Bone marrow (tissue), 2 donors: ENCODE data around the gene TMEM51.

ENCODE experiments used
- DNase-seq, 2 donors: peaks; one replicate each; lab custom pipeline; 2025; lab: John Stamatoyannopoulos, UW

The TMEM51 gene

DNA sequence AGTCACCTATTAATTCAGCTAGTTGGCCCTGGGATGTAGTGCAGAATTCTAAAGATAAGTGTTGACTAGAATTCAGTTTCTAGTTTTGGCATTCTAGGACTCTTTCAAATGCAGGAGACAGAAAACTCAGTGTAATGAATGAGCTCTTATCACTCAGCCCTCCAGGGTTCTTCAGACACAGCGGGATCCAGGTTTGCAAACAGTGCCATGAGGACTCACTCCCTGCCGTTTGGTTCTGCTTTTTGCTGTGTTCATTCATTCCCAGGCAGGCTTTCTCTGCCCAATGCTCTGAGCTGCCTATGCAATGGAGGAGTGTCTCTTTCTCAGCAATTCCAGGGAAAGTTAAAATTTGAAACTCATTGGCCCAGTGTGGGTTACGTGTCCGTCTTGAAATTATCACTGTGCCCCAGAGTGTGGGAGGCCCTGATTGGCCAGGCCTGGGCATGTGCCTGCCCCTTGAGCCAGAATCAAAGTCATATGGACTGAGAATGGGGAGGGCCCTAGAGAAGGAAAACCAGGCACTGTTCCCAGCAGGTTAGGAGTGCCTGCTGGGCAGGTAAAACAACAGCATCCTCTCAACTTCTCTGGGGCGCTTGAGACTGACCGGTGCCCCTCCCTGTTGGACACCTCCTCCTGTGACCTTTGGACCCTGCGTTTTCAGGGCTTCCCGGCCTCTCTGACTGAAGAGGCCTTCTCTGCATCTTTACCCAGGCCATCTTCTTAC lies 43.4 kb downstream of the TMEM51 start:
- no peak for DNase-seq

DNA sequence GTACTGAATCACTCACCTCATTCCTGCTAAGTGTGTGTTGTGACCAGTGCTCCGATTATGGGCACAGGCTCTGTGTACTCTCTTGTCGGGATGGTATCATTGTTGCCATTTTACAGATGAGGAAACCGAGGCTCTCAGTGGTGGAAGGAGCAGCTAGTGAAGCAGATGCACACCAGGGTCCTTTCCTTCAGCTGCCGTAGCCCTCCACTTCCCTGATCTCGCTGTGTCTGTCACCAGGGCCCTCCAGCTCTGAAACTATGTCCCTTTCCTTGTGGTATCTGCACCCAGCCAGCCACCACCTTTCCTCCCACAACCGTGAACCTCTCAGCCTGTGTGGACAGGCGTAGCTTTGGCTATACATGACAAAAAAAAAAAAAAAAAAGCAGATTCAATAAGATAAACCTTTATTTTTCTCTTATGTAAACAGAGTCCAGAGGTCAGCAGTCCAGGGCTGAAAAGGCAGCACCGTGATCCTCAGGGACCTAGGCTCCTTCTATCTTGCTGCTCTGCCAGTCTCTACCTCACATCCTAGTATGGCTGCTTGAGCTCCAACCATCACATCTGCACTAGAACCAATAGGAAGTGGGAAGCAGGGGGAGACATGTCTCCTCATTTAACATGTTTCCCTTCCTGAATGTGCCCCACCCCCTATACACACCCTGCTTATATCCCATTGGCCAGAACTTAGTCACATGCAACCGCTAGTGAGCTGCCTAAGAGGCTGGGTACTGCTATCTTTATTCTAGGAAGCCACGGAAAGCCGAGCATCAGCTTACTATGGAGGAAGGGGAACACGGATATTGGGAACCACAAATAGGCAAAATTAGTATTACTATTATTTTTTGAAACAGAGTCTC lies 44.3 kb downstream of the TMEM51 start:
- DNase-seq: no peak

DNA sequence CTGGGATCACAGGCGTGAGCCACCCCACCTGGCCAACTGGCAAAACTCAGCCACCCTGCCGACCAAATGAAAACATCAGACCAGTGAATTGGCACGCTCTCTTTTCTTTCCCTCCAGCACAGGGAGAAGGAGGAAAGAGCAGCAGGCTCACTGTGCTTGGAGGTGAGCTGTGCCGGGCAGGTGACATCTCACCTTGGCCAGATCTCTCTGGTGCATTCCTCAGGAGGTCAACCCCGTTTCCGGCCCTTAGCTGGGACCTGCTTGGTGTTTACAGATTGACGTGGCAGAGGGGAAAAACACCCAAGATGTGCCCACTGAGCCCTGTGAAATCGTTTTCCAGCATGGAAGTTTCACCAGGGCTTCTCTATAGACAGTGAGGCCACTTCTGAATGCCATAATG lies 45.1 kb downstream of the TMEM51 start:
- DNase-seq: no peak

- DNase-seq: no peak
These were observed 47.7 kb downstream of the TMEM51 start for GRCh38 chr1:15201221-15201620.

DNA sequence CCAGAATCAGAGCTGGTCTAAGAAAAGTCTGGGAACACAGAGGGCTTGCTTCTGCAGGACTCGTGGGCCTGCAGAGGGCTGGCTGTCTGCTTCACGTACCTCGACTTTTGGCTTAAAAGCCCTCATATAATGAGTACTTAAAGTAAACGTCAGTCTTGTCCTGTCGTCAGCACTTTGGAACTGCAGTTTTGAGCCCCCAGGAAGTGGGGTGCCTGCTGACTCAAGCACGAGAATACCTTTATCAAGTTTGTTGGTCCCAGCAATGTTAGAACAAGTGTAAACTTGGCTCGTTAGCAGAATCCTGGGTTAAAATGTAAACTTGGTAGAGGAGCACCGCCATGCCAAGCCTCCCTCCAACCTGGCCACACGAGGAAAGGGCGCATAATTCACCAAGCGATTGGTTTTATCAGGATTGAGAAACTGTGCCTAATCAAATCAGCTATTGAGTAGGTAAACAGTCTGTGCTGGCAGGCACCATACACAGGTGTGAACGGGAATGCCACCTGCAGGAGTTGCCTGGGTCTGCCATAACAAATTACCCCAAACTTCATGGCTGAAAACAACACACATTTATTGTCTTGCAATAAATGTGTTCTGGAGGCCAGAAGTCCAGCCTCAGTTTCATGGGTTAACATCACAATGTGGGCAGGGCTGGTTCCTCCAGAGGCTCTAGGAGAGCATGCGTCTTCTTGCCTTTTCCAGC lies 48.5 kb downstream of the TMEM51 start:
- DNase-seq: no peak

DNA sequence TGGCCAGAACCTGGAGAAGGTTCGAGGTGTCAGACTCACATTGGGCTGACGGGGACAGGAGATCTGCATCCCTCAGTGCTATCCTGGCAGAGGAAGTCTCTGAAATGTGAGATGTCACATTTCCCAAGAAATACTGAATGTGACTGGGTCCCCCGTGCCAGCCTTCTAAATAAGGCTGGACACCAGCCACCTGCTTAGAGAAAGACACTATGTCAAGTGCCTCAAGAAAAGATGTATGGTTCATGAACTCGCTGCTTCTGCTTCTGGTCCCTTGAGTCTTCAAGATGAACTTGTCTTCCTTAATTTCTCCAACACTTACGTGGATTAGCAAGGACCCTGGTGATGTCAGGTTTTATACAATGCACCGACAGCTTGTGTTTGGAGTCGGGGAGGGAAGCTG lies 51.4 kb downstream of the TMEM51 start:
- DNase-seq: no peak

- no peak for DNase-seq
These were observed 52.2 kb downstream of the TMEM51 start for GRCh38 chr1:15205586-15206346.

GRCh38 chr1:15206418-15207030 lies 53.0 kb downstream of the TMEM51 start:
- DNase-seq: no peak

DNA sequence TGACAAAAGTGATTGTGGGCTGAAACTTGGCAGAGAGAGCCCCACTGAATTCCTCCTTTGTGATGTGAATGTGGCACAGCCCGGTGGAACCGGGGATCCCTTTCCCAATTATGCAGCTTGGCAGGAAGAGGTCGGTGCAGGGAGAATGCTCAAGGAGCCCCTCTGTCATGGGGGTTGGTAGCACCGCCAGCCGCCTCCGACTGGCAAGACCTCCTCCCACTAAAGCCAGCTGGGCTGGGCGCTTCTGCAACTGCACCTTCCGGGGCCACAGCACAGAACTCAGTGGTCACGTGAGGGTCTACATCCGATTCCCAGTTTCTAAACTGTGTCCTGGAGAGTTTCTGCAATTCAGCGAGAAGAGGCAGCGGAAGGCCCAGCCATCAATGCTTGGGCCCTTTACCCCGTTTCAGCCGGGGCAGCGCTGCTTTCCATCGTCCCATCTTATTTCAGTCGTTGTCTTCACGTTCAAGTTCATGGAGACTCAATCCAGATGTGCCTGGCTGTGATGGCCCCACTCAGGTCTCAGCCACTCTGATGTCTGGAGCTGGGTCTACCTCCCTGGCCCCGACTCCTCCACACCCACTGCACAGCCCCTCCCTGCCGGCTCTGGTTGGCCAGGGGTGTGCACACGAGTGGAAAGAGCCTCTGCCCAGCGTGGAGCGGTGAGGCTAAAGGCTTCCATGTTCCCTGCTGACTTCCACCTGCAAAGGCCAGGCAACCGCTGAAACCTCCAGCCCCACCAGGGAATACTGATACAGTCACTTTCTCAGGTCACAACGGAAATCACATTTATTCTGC lies 53.7 kb downstream of the TMEM51 start:
- DNase-seq: no peak

- DNase-seq: no peak
These were observed 54.4 kb downstream of the TMEM51 start for GRCh38 chr1:15207829-15208429.

GRCh38 chr1:15210651-15211375 lies 57.3 kb downstream of the TMEM51 start:
- no peak for DNase-seq

DNA sequence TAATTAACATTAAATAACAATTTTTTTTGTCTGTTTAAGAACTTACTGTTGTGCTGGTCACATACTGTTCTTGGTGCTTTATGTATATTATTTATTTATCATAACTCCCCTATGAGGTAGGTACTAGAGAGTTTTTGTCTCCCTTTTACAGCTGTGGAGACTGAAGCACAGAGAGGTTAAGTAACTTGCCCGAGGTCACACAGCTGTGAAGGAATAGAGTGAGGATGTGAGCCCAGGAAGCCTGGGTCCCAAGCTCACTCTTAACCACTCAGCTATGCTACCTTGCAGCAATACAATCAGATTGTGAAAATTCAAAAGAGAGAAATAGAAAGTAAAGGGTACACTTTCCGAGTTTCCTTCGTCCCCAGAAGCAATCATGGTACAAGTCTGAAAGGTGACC lies 57.9 kb downstream of the TMEM51 start:
- DNase-seq: no peak

DNA sequence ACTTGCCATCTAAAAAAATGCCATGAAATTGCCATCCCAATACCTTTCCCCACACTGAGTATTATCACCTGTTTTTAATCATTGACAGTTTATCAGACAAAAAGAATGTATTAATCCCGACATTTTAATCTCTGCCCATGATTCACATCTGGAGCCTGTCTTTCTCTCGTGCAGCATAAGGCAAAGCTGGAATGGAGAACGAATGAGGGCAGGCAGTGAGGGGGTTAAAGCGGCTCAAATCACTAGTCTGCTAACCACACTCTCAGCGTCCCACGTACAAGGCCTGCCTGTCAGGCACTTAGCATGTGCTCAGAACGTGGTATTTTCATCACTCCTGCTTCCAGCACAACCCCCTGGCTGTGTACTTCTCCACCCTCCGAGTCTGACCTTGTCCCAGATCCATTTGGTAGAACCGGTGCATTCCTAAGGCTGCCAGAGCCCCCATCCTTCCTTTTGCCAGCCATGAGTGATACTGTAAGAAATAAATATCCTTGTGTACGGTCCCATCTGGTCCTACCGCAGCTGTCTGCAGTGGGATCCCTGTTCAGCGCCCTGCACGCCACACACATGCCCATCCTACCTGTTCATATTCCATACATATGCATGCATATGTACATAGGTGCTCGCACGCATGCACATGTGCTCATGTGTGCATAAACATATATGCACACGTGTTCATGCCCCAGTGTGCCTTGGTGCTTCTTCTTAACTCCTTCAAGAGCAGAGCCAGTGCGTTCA lies 58.8 kb downstream of the TMEM51 start:
- DNase-seq: no peak

DNA sequence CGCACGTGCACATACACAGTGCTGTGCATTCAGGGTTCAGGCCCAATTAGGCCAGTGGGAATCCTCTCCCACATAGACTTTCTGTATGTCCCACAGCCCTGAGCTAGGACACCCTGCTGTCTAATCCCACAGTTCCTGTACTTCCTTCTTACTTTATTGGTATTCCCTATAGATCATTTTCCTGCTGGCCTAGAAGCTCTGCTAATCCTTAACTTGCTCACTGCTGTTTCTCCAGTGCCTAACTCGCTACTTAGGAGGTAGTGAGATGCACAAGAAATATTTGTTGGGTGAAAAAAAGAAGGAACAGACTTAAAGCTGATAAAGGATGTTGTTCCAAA lies 59.4 kb downstream of the TMEM51 start:
- DNase-seq: no peak

DNA sequence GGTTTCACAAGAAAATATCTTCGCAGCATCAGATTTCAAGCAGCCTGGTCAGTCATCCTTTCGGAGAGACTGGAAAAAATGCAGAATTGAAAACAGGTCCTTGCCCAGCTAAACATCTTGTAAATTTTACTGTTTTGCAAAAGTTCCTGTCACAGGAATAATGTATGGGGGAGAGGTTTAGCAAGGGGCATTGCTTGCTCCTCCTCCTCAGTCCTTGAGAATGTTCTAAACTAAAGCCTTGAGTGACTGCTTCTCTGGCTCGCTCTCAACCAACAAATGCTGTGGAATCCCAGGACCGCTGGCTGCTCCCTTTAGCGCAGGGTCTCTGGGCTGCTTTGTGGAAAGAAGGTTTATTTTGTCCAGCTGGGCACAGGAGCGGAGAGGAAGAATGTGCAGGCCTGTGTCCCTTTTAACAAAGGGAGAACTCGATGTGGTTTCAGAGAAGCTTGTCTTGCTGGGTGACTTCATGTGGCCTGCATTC lies 59.8 kb downstream of the TMEM51 start:
- no peak for DNase-seq

GRCh38 chr1:15214527-15214926 lies 61.0 kb downstream of the TMEM51 start:
- DNase-seq: no peak

GRCh38 chr1:15215116-15215515 lies 61.6 kb downstream of the TMEM51 start:
- DNase-seq: no peak

GRCh38 chr1:15217654-15218053 lies 64.1 kb downstream of the TMEM51 start:
- DNase-seq: no peak
